Kidney epithelial cell (primary cell): Measurements from ENCODE around the gene GPC1. TPM values are rescaled to one million over a fixed set of nuclear protein-coding genes. Genes with fewer than 3 reads are reported as not detected.

ENCODE experiments used
- DNase-seq: peaks from one replicate; pipeline ENCODE4 v3.0.0-alpha.2; 2010; ENCODE audit warnings: low read depth
- H3K27me3 ChIP-seq: 2 replicates; pipeline ENCODE4 v1.6.0; 2011; ENCODE audit warnings: low read length; ENCODE audit not compliant: control insufficient read depth, insufficient read depth
- H3K36me3 ChIP-seq: 2 replicates; pipeline ENCODE4 v1.5.1; 2011; ENCODE audit warnings: low read length; ENCODE audit not compliant: control insufficient read depth, insufficient read depth
- H3K4me3 ChIP-seq: 2 replicates; pipeline ENCODE4 v1.5.1; 2011; ENCODE audit warnings: low read depth, mild to moderate bottlenecking, control low read depth, low read length
- CTCF ChIP-seq: IDR thresholded peaks from 2 replicates; pipeline ENCODE4 v1.5.1; 2011; ENCODE audit warnings: mild to moderate bottlenecking, moderate library complexity, low read length, control low read depth, inconsistent platforms; ENCODE audit not compliant: insufficient read depth, poor library complexity, severe bottlenecking
- total RNA-seq: library from RNA; depleted of rRNA; stranded (reverse); fragments of >200 nt; gene quantifications from 2 replicates; pipeline ENCODE4 v1.2.3, GENCODE V29; 2015

GPC1 gene
- total RNA-seq, 1 donor from 2014 or later = 75.2 TPM

- no peak for TF ChIP-seq CTCF
- DNase-seq = no peak
- no peaks in the 10 kb centered on the region for H3K36me3 ChIP-seq
- no peak overlapping the region for H3K4me3 ChIP-seq
- no peaks in the 10 kb centered on the region for H3K27me3 ChIP-seq
Observed at GRCh38 chr2:240502059-240502429, 66.6 kb downstream of the GPC1 start.

DNA sequence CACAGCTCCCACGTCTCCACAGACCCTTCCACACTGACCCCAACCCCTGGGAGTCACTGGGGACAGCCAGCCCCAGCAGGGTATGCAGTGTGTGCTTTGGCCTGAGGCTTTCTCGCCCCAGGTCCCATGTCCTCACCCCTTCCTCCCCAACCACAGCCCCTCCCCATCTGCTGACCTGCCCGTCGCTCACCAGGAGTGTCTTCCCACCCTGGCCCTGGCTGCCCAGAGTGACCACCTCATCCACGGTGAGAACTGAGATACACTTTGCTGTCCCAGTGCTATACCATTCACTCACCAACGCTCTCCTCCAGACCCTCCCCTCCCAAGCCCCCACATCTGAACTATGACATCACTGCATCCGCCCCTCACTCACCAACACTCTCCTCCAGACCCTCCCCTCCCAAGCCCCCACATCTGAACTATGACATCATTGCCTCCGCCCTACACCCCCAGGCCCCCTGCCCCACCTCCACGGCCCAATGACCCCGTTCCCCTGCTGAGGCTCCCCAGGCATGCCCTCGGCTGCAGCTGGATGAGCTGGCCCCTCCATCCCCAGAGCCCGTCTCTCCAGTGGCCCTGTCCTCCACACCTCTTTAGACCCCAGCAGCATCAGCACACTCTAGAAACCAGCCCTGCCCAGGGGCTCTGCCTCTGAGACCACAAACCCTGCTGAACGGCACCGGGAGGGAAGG lies 67.1 kb downstream of the GPC1 start:
- TF ChIP-seq CTCF = no peak
- H3K4me3 ChIP-seq = no peak overlapping the region

GRCh38 chr2:240503375-240503774 lies 67.9 kb downstream of the GPC1 start:
- H3K27me3 ChIP-seq = no peaks in the 10 kb centered on the region
- TF ChIP-seq CTCF = no peak
- H3K36me3 ChIP-seq = no peaks in the 10 kb centered on the region
- H3K4me3 ChIP-seq = no peak overlapping the region
- no peak for DNase-seq

More for the DNA sequence above, 67.1 kb downstream of the GPC1 start:
- Histone ChIP-seq H3K36me3 (no peaks in the 10 kb centered on the region), H3K27me3 (no peaks in the 10 kb centered on the region)
- no peak for DNase-seq

- Histone ChIP-seq H3K4me3 (no peak overlapping the region), H3K36me3 (no peaks in the 10 kb centered on the region), H3K27me3 (no peaks in the 10 kb centered on the region)
- TF ChIP-seq CTCF = no peak
- no peak for DNase-seq
Observed at GRCh38 chr2:240503848-240504247, 68.4 kb downstream of the GPC1 start.

DNA sequence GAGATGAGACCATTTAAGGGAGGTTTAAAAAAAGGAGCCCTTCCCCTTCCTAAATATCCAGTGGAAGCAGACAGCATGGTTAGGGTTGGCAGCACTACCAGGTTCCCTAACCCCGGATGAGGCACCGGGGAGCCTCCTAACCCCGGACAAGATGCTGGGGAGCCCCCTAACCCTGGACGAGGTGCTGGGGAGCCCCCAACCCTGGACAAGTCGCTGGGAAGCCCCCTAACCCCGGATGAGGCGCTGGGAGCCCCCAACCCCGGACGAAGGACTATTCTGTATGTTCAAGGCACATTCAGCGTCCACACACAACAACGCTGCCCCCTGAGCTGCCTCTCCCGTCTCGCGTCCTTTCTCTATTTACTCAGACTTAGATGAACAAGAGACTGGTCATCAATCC lies 70.4 kb downstream of the GPC1 start:
- H3K4me3 ChIP-seq = no peak overlapping the region
- TF ChIP-seq CTCF = no peak
- no peak for DNase-seq
- H3K36me3 ChIP-seq = no peaks in the 10 kb centered on the region
- H3K27me3 ChIP-seq = no peaks in the 10 kb centered on the region
